ENCODE results near the gene KRT86.

DNA sequence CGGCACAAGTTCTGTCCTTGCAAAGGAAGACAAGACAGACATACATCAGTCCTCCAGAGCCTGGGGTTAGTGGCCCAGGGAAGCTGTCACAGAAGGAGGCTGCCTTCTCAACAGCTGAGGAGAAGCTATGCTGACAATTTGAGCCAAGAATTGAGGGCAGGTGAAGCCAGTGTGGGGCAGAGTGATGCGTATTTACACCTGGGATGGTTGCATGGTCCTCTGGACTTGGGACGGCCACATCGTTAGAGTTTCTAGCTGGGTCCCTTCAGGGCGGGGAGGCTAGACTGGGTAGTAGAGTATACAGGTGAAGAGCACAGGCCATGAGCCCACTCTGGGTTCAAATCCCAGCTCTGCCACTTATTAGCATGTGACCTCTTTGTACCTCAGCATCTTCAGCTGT is 76.3 kb downstream of the KRT86 start:
- TF ChIP-seq ZNF274 (IDR thresholded peaks at IDR 0.05; ENCODE audit: low read depth, low read length) (no peak), SUZ12 (IDR thresholded peaks at IDR 0.05; ENCODE audit: extremely low read depth, insufficient read depth, insufficient read length) (no peak)

Measured in NT2/D1 (cell line).